Esophagus squamous epithelium (tissue), 5 donors: ENCODE measurements around the gene ITM2C. TPM values are rescaled to one million over a fixed set of nuclear protein-coding genes. Genes with fewer than 3 reads are reported as not detected.

Source experiments
- DNase-seq: peaks from one replicate; lab custom pipeline; 2025; lab: John Stamatoyannopoulos, UW
- H3K27ac ChIP-seq, 4 donors: fragments of 200-600 bp; sonication (generic); one replicate each; pipeline ENCODE4 v1.5.1; 2016 to 2019; ENCODE audit warnings: mild to moderate bottlenecking in 1 of 4
- H3K27me3 ChIP-seq, 4 donors: fragments of 200-600 bp; sonication (generic); 1 replicate in 3 of 4; 2 replicates in 1 of 4; pipeline versions ENCODE4 v1.5.1 to v1.6.0; 2017 to 2021; ENCODE audit warnings: antibody characterized with exemption in 1 of 4
- H3K36me3 ChIP-seq, 3 donors: fragments of 200-600 bp; sonication (generic); one replicate each; pipeline ENCODE4 v1.5.1; 2016 to 2019
- H3K4me1 ChIP-seq, 3 donors: fragments of 200-600 bp; sonication (generic); one replicate each; pipeline ENCODE4 v1.5.1; 2017 to 2019
- H3K4me3 ChIP-seq, 4 donors: fragments of 200-600 bp; sonication (generic); 1 replicate in 3 of 4; 2 replicates in 1 of 4; pipeline ENCODE4 v1.5.1; 2016 to 2019; ENCODE audit warnings: mild to moderate bottlenecking in 2 of 4, moderate library complexity in 1 of 4
- H3K9me3 ChIP-seq, 3 donors: fragments of 200-600 bp; sonication (generic); one replicate each; pipeline ENCODE4 v1.5.1; 2016 to 2019
- CTCF ChIP-seq, 6 experiments: fragments of 450-650 bp in 4 of 6; fragments of 200-600 bp in 2 of 6; sonication (generic) in 2 of 6; IDR thresholded peaks; one replicate each; pipeline ENCODE4 v1.5.1; 2016 to 2019; ENCODE audit warnings: antibody characterized with exemption in 6 of 6, mild to moderate bottlenecking in 4 of 6, moderate library complexity in 4 of 6
- POLR2A ChIP-seq, 4 donors: fragments of 450-650 bp; IDR thresholded peaks; one replicate each; pipeline ENCODE4 v1.6.1; 2017; ENCODE audit warnings: antibody characterized with exemption in 4 of 4, mild to moderate bottlenecking in 4 of 4, moderate library complexity in 3 of 4
- WGBS, 2 donors: methylation state at CpG; one replicate each; pipeline ENCODE4 v1.1.5; 2018; 5-methylcytosine and 5-hydroxymethylcytosine counted together
- intact Hi-C: fragments of 100-400 bp; cut with DNase I; formaldehyde crosslinking; loops from one replicate; pipeline ENCODE4 v1.15.0; 2022
- total RNA-seq, 4 donors: library from RNA; depleted of rRNA; stranded (reverse); fragments of >200 nt; gene quantifications; one replicate each; pipeline ENCODE4 v1.1.0, GENCODE V29; 2016
- donor health status: DM: yes; HTN: yes; CAD: no.

Gene ITM2C
- total RNA-seq, 4 donors from 2014 or later = 3.8 to 31.9 (median 10.3) TPM

DNA sequence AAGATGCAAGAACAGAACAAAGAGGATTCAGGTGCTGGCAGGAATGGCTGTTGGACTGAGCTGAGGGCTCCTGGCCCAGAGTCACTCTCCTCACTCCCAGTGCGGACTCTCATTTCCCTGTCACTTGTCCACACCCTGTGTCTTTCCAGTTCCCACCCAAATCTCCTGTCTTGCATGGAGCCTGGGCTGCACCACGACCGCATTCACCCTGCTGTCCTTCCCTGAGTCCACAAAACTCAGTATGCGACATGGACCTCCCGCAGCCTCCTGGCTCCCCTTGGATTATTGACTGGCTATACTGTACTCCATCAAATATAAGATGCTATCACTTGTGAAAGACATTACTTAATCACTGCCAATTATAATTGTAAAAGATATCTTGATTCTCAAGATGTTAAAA, 2.5 kb upstream of the ITM2C start:
- Histone ChIP-seq H3K4me3 (no peak overlapping the region), H3K27ac (no peak overlapping the region), H3K4me1 (peaks cover 16 to 34% (median 18%) of the 10 kb centered on the region in 3 donors), H3K36me3 (no peaks in the 10 kb centered on the region), H3K9me3 (no peaks in the 10 kb centered on the region), H3K27me3 (peaks cover 0 to 76% (median 0%) of the 10 kb centered on the region in 4 donors)
- WGBS, 2 donors = 84 to 96% methylated on average over 5 of the region's 5 CpGs
- intact Hi-C loops = no loop called here
- TF ChIP-seq CTCF (IDR thresholded peaks at IDR 0.05) (no peak), POLR2A (IDR thresholded peaks at IDR 0.05) (no peak)
- no peak for DNase-seq

GRCh38 chr2:230863031-230863430, 1.7 kb upstream of the ITM2C start:
- peaks cover 0 to 68% (median 0%) of the 10 kb centered on the region in 4 donors for H3K27me3 ChIP-seq
- WGBS, 2 donors = 75 to 77% methylated on average over 4 to 7 of the region's 8 CpGs
- no peak overlapping the region for H3K4me3 ChIP-seq
- no peak overlapping the region for H3K27ac ChIP-seq
- H3K4me1 ChIP-seq = peaks cover 16 to 41% (median 22%) of the 10 kb centered on the region in 3 donors
- H3K36me3 ChIP-seq = no peaks in the 10 kb centered on the region
- no peak for TF ChIP-seq CTCF (IDR thresholded peaks at IDR 0.05)
- TF ChIP-seq POLR2A (IDR thresholded peaks at IDR 0.05) = no peak
- intact Hi-C loops = no loop called here
- no peak for DNase-seq
- H3K9me3 ChIP-seq = no peaks in the 10 kb centered on the region

DNA sequence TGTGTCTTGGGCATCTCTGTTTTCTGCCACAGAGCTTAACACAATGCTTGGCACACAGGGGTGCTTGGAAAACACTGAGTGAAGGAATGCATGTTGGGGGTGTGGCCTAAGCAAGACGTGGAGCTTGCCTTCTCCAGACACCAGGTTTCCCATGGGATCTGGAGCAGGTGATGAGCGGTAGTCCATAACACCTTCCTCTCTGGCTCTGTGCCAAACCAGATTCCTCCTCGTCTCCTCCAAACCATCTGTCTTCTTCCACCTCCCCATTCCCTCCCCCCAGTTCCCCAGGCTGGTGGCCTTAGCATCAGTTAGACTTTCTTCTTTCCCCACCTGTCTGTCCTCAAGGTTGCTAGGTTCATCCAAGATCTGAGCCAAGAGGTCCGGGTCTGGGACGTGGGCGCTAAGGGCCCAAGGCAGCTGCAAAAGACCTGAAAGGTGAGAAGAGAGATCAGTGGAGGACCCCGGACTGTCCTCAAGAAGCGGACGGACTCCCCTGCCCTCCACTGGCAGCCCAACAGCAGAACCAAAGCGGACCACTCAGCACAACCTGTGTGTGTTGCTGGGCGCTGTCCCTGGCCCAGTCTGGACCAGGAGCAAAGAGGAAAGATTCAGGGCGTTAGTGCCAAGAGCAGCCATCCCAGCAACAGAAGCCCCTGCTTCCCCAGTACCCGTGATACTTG, 1.2 kb upstream of the ITM2C start:
- Histone ChIP-seq H3K4me1 (peaks cover 16 to 47% (median 27%) of the 10 kb centered on the region in 3 donors), H3K9me3 (no peaks in the 10 kb centered on the region), H3K27me3 (peaks cover 0 to 63% (median 0%) of the 10 kb centered on the region in 4 donors), H3K36me3 (no peaks in the 10 kb centered on the region), H3K27ac (no peak overlapping the region), H3K4me3 (no peak overlapping the region)
- intact Hi-C loops = no loop called here
- DNase-seq = no peak
- no peak for TF ChIP-seq POLR2A (IDR thresholded peaks at IDR 0.05)
- TF ChIP-seq CTCF (IDR thresholded peaks at IDR 0.05) = no peak
- WGBS, 2 donors = 32 to 45% methylated on average over 3 of the region's 13 CpGs

DNA sequence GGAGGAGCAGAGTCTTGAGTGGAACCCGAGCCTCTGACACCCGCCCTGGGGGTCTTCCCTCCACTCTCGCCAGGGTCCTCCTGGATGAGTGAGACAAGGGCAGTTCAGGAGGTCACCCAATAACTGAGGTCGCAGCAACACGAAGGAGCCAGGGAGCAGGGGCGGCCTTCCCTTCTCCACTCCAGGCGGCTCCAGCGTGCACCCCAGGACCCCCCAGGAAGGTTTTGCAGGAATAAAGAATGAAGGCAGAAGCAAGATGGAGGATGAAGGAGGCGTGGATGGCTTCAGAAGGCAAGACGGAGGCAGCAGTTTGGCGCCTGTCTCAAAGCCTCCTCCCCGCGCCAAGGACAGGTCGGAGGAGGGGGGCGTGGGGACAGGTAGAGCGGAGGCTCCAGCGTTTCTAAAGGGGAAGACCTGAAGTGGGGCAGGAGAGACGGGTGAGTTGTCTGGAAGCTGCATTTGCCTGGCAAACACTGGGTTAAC, 579 bp upstream of the ITM2C start:
- DNase-seq = no peak
- H3K36me3 ChIP-seq = no peaks in the 10 kb centered on the region
- WGBS, 2 donors = 8 to 9% methylated on average over 9 to 10 of the region's 18 CpGs
- intact Hi-C loops = no loop called here
- H3K27me3 ChIP-seq = peaks cover 0 to 60% (median 0%) of the 10 kb centered on the region in 4 donors
- no peak for TF ChIP-seq CTCF (IDR thresholded peaks at IDR 0.05)
- no peak for TF ChIP-seq POLR2A (IDR thresholded peaks at IDR 0.05)
- H3K4me3 ChIP-seq = peak overlapping the region; percentile 48 to 82 (median 66)
- peak overlapping the region in 2 of 4 donors; percentile 74 to 75 for H3K27ac ChIP-seq
- H3K4me1 ChIP-seq = peaks cover 16 to 53% (median 28%) of the 10 kb centered on the region in 3 donors
- H3K9me3 ChIP-seq = no peaks in the 10 kb centered on the region

DNA sequence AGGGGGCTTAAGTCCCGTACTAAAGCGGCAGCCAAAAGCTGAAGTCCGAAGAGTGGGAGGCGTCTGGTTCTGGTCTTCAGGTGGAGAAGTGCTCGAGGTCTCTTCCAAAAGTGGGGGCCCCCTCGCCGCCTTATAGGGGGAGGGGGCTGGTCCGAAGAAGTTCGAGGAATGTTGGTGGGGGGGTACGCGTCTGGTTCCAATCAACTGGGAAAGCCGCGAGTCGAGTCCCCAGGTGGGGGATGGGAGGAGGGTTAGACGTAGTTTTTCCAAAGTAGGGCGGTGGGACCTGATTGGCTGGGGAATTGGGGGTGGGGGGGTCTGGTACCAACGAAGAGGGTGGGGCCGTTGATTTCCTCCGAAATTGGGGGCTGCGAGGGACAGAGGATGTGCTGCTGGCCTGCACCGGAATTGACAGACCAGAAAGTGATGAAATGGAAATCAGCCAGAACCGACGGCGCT, 594 bp downstream of the ITM2C start:
- Histone ChIP-seq H3K9me3 (no peaks in the 10 kb centered on the region), H3K27me3 (peaks cover 0 to 52% (median 0%) of the 10 kb centered on the region in 4 donors), H3K27ac (peak overlapping the region; percentile 49 to 77 (median 74)), H3K4me3 (peak overlapping the region; percentile 48 to 82 (median 66)), H3K4me1 (peaks cover 20 to 64% (median 30%) of the 10 kb centered on the region in 3 donors), H3K36me3 (no peaks in the 10 kb centered on the region)
- 2% methylated on average over 7 to 14 of the region's 24 CpGs for WGBS, 2 donors
- intact Hi-C loops = no loop called here
- DNase-seq = no peak
- TF ChIP-seq POLR2A (IDR thresholded peaks at IDR 0.05) = no peak
- no peak for TF ChIP-seq CTCF (IDR thresholded peaks at IDR 0.05)
